ENCODE measurements around the gene SH2D3C. TPM values are rescaled to one million over a fixed set of nuclear protein-coding genes. Genes with fewer than 3 reads are reported as not detected.

The SH2D3C gene
- total and polyA plus RNA-seq, 2 of the 8 experiments (the other 6 are each of a cell fraction or from before 2014, with no cell fraction given): 6.4 to 8.1 TPM

DNA sequence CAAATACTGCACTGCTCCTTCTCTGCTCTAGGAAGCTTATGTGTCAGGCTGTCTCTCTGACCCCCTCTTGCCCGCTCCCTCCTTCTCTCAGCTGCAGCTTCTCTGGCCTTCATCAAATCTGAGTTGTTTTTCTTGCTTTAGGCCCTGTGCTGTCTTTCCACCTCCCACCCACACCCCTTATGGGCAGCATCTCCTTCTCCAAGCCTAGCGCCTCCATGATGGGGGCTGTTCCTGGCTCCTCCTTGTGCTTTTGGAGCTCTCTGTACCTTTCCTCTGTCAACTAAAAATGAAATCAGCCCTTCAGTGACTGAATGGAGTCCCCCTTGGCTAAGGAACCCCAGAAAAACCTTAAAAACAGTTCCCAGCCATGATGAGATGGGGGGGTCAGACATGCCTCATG is 78.3 kb downstream of the SH2D3C start:
- Histone ChIP-seq H3K9ac (replicated peaks in 1 of 4; ENCODE audit: extremely low read depth in 1 of 4, low read depth in 3 of 4, low read length in 3 of 4) (no peak overlapping the region; a peak in 1 of 7 replicates), H3K27me3 (replicated peaks in 1 of 4; ENCODE audit: control insufficient read depth in 3 of 4, extremely low read depth in 1 of 4, insufficient read depth in 3 of 4, low read length in 3 of 4) (no peaks in the 10 kb centered on the region; a peak in 2 of 7 replicates), H4K91ac (replicated peaks; ENCODE audit: insufficient read length, low read length) (no peak overlapping the region), H2BK20ac (ENCODE audit: low read length) (0 out of 2 replicates have a peak overlapping the region, but pooled peaks have one; percentile 61), H3K9me3 (ENCODE audit: insufficient read depth in 2 of 2, low read depth in 1 of 2, low read length in 1 of 2) (no peaks in the 10 kb centered on the region), H3K79me1 (ENCODE audit: low read depth, low read length) (no peaks in the 10 kb centered on the region), H3K56ac (replicated peaks; ENCODE audit: insufficient read length, low read depth, low read length) (no peak overlapping the region), H2BK5ac (ENCODE audit: low read depth, low read length) (no peak overlapping the region), H3K79me2 (ENCODE audit: control insufficient read depth in 1 of 2, insufficient read depth in 2 of 2, low read length in 2 of 2) (no peaks in the 10 kb centered on the region), H3K4me3 (ENCODE audit: extremely low read depth in 1 of 4, insufficient read depth in 2 of 4, low read depth in 3 of 4, low read length in 4 of 4) (no peak overlapping the region), H4K20me1 (replicated peaks in 1 of 2; ENCODE audit: control insufficient read depth in 1 of 2, insufficient read depth in 2 of 2, low read length in 2 of 2) (no peaks in the 10 kb centered on the region), H4K5ac (ENCODE audit: insufficient read length, low read depth, low read length) (no peak overlapping the region), H2BK120ac (replicated peaks; ENCODE audit: low read depth, low read length) (no peak overlapping the region), H3K4me1 (replicated peaks in 1 of 4; ENCODE audit: control insufficient read depth in 3 of 4, insufficient read depth in 4 of 4, low read length in 3 of 4) (no peaks in the 10 kb centered on the region), H3K23ac (ENCODE audit: insufficient read length) (no peak overlapping the region), H3K27ac (ENCODE audit: low read depth, low read length) (no peak overlapping the region), H3K18ac (ENCODE audit: extremely low read depth, low read length) (no peak overlapping the region), H3K4ac (replicated peaks; ENCODE audit: insufficient read length, low read depth, low read length) (no peak overlapping the region), H2AK5ac (ENCODE audit: low read depth, low read length) (peak overlapping the region; percentile 24; the same call in 1 of the 2 replicates), H3K14ac (ENCODE audit: insufficient read length) (no peak overlapping the region), H2BK15ac (ENCODE audit: low read length) (0 out of 2 replicates have a peak overlapping the region, but pooled peaks have one; percentile 46), H3K4me2 (ENCODE audit: insufficient read depth in 1 of 2, low read depth in 2 of 2, low read length in 2 of 2) (no peak overlapping the region; a peak in 1 of 4 replicates), H2BK12ac (ENCODE audit: low read depth, low read length) (0 out of 2 replicates have a peak overlapping the region, but pooled peaks have one; percentile 27), H2AFZ (ENCODE audit: low read length) (no peak overlapping the region), H3K36me3 (ENCODE audit: control insufficient read depth in 2 of 4, insufficient read depth in 4 of 4, low read length in 3 of 4) (no peaks in the 10 kb centered on the region), H3K23me2 (ENCODE audit: low read depth, low read length) (0 out of 2 replicates have a peak, but pooled peaks cover 1% of the 10 kb centered on the region), H4K8ac (ENCODE audit: extremely low read depth, insufficient read depth, low read length) (peak overlapping the region; percentile 1; the same call in 1 of the 2 replicates)
- FAIRE-seq: no peak
- CTCF ChIA-PET (ENCODE audit: partially characterized antibody): interaction anchor here (0.9 to 1.5 kb wide), 5 partner anchors 10 to 209 kb away, joined by 3 to 5 read pairs (median 4); no protein-coding TSS in a partner anchor
- POLR2A ChIA-PET (ENCODE audit: partially characterized antibody): interaction anchor here (0.8 to 2.0 kb wide), 5 partner anchors 11 to 221 kb away, joined by 3 to 9 read pairs (median 3); partner anchors contain the start of genes PTRH1 and TTC16
- WGBS, 2 experiments (ENCODE audit: extremely low coverage in 1 of 2, insufficient coverage in 1 of 2, insufficient read length in 1 of 2, insufficient replicate concordance in 2 of 2, low coverage in 1 of 2, low lambda C conversion rate in 2 of 2, missing lambda C conversion rate in 1 of 2): 80% methylated on average over 2 of the region's 2 CpGs; no CpG with 5 or more reads in 1 of the 2 experiments
- DNase-seq (ENCODE audit: low read depth in 1 of 2, low spot score in 2 of 2): no peak
- TF ChIP-seq SP1 (IDR thresholded peaks at IDR 0.05; ENCODE audit: low read depth, low read length) (no peak), SP2 (IDR thresholded peaks at IDR 0.05; ENCODE audit: low read length) (no peak), JUND (IDR thresholded peaks at IDR 0.05; ENCODE audit: low read length) (no peak), CBX5 (IDR thresholded peaks at IDR 0.05; ENCODE audit: low read depth, low read length) (no peak), NRF1 (IDR thresholded peaks at IDR 0.05; ENCODE audit: low read depth, low read length) (no peak), CTBP2 (IDR thresholded peaks at IDR 0.05; ENCODE audit: borderline replicate concordance, insufficient read depth, insufficient read length, low read length) (no peak), CHD1 (IDR thresholded peaks at IDR 0.05; ENCODE audit: low read depth, low read length) (no peak), HDAC2 (IDR thresholded peaks at IDR 0.05; ENCODE audit: borderline replicate concordance in 1 of 2, low read depth in 2 of 2, low read length in 2 of 2) (no peak), KDM4A (IDR thresholded peaks at IDR 0.05; ENCODE audit: low read depth, low read length, severe bottlenecking) (no peak), ZNF274 (IDR thresholded peaks at IDR 0.05; ENCODE audit: borderline replicate concordance, extremely low read depth, low read length) (no peak)
- TF ChIP-seq, protein P1, sequence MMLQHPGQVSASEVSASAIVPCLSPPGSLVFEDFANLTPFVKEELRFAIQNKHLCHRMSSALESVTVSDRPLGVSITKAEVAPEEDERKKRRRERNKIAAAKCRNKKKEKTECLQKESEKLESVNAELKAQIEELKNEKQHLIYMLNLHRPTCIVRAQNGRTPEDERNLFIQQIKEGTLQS (IDR thresholded peaks at IDR 0.05; ENCODE audit: insufficient read depth, low read depth, low read length): no peak
- TF ChIP-seq, protein P2, sequence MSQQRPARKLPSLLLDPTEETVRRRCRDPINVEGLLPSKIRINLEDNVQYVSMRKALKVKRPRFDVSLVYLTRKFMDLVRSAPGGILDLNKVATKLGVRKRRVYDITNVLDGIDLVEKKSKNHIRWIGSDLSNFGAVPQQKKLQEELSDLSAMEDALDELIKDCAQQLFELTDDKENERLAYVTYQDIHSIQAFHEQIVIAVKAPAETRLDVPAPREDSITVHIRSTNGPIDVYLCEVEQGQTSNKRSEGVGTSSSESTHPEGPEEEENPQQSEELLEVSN (IDR thresholded peaks at IDR 0.05): no peak
